Measurements from ENCODE around the gene XPO1. TPM values are rescaled to one million over a fixed set of nuclear protein-coding genes. Genes with fewer than 3 reads are reported as not detected.
"Not testable (repeated sequence)": the region's sequence is repeated elsewhere in the genome, so short reads cannot be mapped to it uniquely, and the experiment has no call there.

XPO1 gene
- total RNA-seq, 2 experiments from 2014 or later, result 198 to 203 TPM

- ATAC-seq (no peak), DNase-seq (no peak)
- Mint-ChIP-seq H3K4me3 (no peak overlapping the region), H3K9me3 (ENCODE audit: low read depth) (no peaks in the 10 kb centered on the region), H3K27me3 (no peaks in the 10 kb centered on the region), H3K27ac (no peak overlapping the region), H3K4me1 (peaks cover 7% of the 10 kb centered on the region), H3K36me3 (no peaks in the 10 kb centered on the region)
- CTCF ChIA-PET, result no interaction called here
Observed at GRCh38 chr2:61543062-61543461, 4.9 kb upstream of the XPO1 start.

DNA sequence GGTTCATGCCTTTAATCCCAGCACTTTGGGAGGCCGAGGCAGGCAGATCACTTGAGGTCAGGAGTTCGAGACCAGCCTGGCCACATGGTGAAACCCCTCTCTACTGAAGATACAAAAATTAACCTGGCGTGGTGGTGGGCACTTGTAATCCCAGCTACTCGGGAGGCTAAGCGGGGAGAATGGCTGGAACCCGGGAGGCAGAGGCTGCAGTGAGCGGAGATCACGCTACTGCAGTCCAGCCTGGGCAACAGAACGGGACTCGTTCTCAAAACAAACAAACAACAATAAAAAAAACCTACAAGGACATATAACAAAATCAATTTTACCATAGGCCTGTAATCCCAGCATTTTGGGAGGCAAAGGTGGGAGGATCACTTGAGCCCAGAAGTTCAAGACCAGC lies 2.0 kb upstream of the XPO1 start:
- H3K4me3 Mint-ChIP-seq; ATAC-seq; H3K27ac Mint-ChIP-seq; DNase-seq; CTCF ChIA-PET; H3K27me3 Mint-ChIP-seq; H3K36me3 Mint-ChIP-seq; H3K9me3 Mint-ChIP-seq (ENCODE audit: low read depth): not testable (repeated sequence)
- H3K4me1 Mint-ChIP-seq, result peaks cover 11% of the 10 kb centered on the region

DNA sequence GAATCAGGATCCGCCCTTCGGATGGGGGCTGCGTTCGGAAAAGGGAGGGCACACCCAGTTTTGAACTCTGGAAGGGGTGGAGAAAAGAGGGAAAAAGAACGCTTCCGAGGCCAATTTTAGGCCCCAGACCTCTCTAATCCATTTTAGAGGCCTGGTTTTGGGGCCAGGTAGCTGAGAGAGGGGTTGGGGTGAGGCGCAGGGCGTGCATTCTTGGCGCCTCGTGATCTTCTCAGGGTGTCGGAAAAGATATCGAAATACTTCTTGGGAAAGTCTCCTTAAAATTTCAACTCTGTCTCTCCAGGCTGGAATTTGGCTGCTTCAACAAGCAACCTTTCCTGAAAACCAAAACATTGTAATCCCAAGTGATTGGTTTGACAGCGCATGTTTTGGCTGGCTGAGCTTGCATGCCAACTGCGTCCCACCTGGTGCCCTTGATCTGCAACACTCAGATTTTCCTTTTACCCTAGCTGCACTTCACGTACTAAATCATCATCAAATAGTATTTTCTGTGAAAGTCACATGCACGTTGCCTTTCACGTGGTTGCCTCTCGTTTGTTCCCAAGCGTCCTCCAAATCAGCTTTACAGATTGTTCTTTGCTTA lies 864 bp upstream of the XPO1 start:
- CTCF ChIA-PET, result interaction anchor here (0.5 to 1.8 kb wide), 5 partner anchors 18 to 316 kb away, joined by 3 to 7 read pairs (median 3); no protein-coding TSS in a partner anchor
- no peak for ATAC-seq
- H3K36me3 Mint-ChIP-seq, result peaks cover 10% of the 10 kb centered on the region
- H3K27ac Mint-ChIP-seq, result peak overlapping the region; percentile 100
- peak; percentile 68 for DNase-seq
- H3K4me1 Mint-ChIP-seq, result peaks cover 20% of the 10 kb centered on the region
- peak overlapping the region; percentile 99 for H3K4me3 Mint-ChIP-seq
- no peaks in the 10 kb centered on the region for H3K27me3 Mint-ChIP-seq
- no peaks in the 10 kb centered on the region for H3K9me3 Mint-ChIP-seq (ENCODE audit: low read depth)

DNA sequence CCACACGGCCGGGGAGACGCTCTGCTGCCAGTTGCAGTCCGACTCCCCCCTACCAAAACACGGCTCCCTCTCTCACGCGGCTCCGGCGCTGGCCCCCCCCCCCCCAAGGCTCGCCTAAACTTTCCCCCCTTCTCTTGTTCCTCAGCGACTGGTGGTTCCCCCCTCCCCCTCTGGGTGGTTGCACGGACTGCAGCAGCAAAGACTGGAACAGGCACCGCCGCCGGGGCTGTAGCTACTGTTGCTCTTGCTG lies 281 bp downstream of the XPO1 start:
- no peaks in the 10 kb centered on the region for H3K9me3 Mint-ChIP-seq (ENCODE audit: low read depth)
- ATAC-seq (no peak), DNase-seq (no peak)
- CTCF ChIA-PET, result interaction anchor here (1.0 to 2.2 kb wide), 4 partner anchors 17 to 133 kb away, joined by 3 to 7 read pairs (median 4); no protein-coding TSS in a partner anchor
- peaks cover 12% of the 10 kb centered on the region for H3K36me3 Mint-ChIP-seq
- peak overlapping the region; percentile 99 for H3K4me3 Mint-ChIP-seq
- no peaks in the 10 kb centered on the region for H3K27me3 Mint-ChIP-seq
- peaks cover 22% of the 10 kb centered on the region for H3K4me1 Mint-ChIP-seq
- peak overlapping the region; percentile 100 for H3K27ac Mint-ChIP-seq

DNA sequence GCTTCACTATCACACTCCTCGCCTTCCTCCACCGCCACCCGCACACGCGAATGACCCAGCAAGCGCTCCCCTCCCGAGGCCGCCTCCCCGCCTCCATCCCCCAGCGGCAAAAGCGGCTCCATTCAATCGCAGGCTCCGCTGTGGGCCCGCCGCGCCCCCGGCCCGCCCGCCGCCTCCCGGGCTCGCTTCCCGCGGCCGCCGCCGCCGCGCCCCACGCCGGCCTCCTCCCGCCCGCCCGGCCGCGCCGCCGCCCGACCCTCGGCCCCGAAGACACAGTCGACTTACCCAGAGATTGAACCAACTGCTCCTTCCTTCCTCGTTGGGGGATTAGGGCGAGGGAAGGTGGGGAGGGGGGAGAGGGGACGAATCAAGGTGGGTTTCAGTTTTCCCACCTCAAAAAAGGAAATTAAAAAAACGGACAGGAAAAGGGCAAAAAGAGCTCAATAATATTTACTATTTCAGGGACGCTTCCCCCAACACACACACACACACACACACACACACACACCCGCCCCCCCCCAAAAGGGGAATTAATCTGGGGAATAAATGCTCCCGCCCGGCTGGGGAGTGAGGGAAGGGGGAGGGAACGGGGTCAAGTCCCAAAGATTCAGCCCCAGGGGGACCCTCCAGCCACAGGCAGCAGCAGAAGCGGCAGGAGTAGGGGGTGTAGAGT lies 743 bp downstream of the XPO1 start:
- peaks cover 25% of the 10 kb centered on the region for H3K4me1 Mint-ChIP-seq
- DNase-seq (no peak), ATAC-seq (no peak)
- H3K27me3 Mint-ChIP-seq, result no peaks in the 10 kb centered on the region
- peak overlapping the region; percentile 99 for H3K4me3 Mint-ChIP-seq
- peaks cover 12% of the 10 kb centered on the region for H3K36me3 Mint-ChIP-seq
- H3K9me3 Mint-ChIP-seq (ENCODE audit: low read depth), result no peaks in the 10 kb centered on the region
- peak overlapping the region; percentile 100 for H3K27ac Mint-ChIP-seq
- CTCF ChIA-PET, result interaction anchor here (1.0 to 2.2 kb wide), 4 partner anchors 17 to 133 kb away, joined by 3 to 7 read pairs (median 4); no protein-coding TSS in a partner anchor

- CTCF ChIA-PET, result interaction anchor here (2.2 kb wide), 1 partner anchor 134 kb away, joined by 4 read pairs; no protein-coding TSS in a partner anchor
Observed at GRCh38 chr2:61536572-61537276, 1.4 kb downstream of the XPO1 start.

DNA sequence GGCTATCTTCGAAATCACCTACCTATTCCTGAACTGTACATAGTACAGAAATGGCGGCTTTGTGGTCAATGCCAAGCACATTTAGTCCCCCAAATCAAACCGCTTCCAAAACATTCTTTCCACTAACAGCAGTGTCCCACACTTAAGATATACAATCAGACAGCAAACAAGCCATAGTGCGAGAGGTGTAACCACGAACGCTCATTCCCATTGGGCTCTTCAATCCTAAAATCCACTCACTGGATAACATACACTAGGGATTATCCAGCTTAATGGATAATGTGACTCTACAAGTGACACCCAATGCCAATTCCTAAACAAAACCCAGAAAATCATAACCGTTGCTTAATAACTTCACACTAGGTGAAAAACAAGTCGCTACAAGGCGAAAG lies 2.0 kb downstream of the XPO1 start:
- CTCF ChIA-PET, result interaction anchor here (2.2 kb wide), 1 partner anchor 135 kb away, joined by 4 read pairs; no protein-coding TSS in a partner anchor
- peak overlapping the region; percentile 98 for H3K27ac Mint-ChIP-seq
- H3K27me3 Mint-ChIP-seq, result no peaks in the 10 kb centered on the region
- peak; percentile 49 for DNase-seq
- no peaks in the 10 kb centered on the region for H3K9me3 Mint-ChIP-seq (ENCODE audit: low read depth)
- H3K4me1 Mint-ChIP-seq, result peaks cover 33% of the 10 kb centered on the region
- peak overlapping the region; percentile 99 for H3K4me3 Mint-ChIP-seq
- ATAC-seq, result no peak
- H3K36me3 Mint-ChIP-seq, result peaks cover 19% of the 10 kb centered on the region

More at GRCh38 chr2:61536572-61537276, 1.4 kb downstream of the XPO1 start:
- Mint-ChIP-seq H3K9me3 (ENCODE audit: low read depth) (no peaks in the 10 kb centered on the region), H3K27ac (peak overlapping the region; percentile 98), H3K4me3 (peak overlapping the region; percentile 99), H3K36me3 (peaks cover 16% of the 10 kb centered on the region), H3K27me3 (no peaks in the 10 kb centered on the region), H3K4me1 (peaks cover 29% of the 10 kb centered on the region)
- ATAC-seq (peak; percentile 69), DNase-seq (peak; percentile 96)

- no peaks in the 10 kb centered on the region for H3K9me3 Mint-ChIP-seq (ENCODE audit: low read depth)
- ATAC-seq (no peak), DNase-seq (no peak)
- peak overlapping the region; percentile 99 for H3K4me3 Mint-ChIP-seq
- H3K27ac Mint-ChIP-seq, result peak overlapping the region; percentile 98
- no peaks in the 10 kb centered on the region for H3K27me3 Mint-ChIP-seq
- CTCF ChIA-PET, result interaction anchor here (0.9 kb wide), 1 partner anchor 67 kb away, joined by 3 read pairs; no protein-coding TSS in a partner anchor
- H3K36me3 Mint-ChIP-seq, result peaks cover 20% of the 10 kb centered on the region
- H3K4me1 Mint-ChIP-seq, result peaks cover 38% of the 10 kb centered on the region
Observed at GRCh38 chr2:61535449-61535848, 2.7 kb downstream of the XPO1 start.

DNA sequence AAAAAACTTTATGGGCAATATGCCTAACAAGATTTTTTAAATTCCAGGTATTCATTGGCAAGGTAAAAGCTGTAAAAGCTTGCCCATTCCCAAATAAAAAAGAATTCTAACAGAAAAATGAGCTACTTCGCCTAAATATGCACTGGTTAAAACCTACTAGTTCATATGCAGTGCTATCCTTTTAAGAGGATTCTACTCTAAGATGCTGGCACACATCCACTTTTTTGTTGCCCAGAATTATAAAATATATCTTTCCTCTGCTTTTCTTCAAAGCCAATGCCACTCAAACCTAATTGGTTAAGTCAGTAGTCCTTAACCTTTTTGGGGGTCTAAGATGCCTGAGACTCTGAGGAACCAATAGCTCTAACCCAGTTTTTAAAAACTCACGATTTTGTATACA lies 3.2 kb downstream of the XPO1 start:
- no peaks in the 10 kb centered on the region for H3K9me3 Mint-ChIP-seq (ENCODE audit: low read depth)
- H3K4me3 Mint-ChIP-seq, result peak overlapping the region; percentile 99
- peaks cover 43% of the 10 kb centered on the region for H3K4me1 Mint-ChIP-seq
- H3K27ac Mint-ChIP-seq, result peak overlapping the region; percentile 98
- H3K27me3 Mint-ChIP-seq, result no peaks in the 10 kb centered on the region
- CTCF ChIA-PET, result interaction anchor here (0.6 to 0.9 kb wide), 2 partner anchors 67 to 88 kb away, joined by 3 read pairs; no protein-coding TSS in a partner anchor
- ATAC-seq (no peak), DNase-seq (no peak)
- peaks cover 23% of the 10 kb centered on the region for H3K36me3 Mint-ChIP-seq

DNA sequence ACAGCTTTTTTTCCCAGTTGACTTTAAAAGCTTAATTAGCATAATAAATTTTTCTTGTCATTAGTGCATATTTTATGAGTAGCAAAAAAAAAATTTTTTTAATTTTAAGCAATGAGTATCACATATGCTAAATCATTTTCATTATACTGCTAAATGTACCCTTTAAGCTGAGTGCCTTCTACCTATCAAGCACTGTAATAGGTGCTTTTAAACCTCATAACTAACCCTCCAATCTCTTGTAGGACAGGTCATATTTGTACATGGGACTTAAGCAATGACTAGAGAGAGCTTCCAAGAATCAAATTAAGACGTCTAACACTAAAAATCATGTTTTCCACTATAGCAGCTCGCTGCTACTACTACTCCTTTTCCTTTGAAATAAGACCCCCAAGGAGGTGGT lies 7.4 kb downstream of the XPO1 start:
- Mint-ChIP-seq H3K9me3 (ENCODE audit: low read depth) (no peaks in the 10 kb centered on the region), H3K4me1 (peaks cover 55% of the 10 kb centered on the region), H3K36me3 (peaks cover 30% of the 10 kb centered on the region), H3K4me3 (no peak overlapping the region), H3K27me3 (no peaks in the 10 kb centered on the region), H3K27ac (no peak overlapping the region)
- CTCF ChIA-PET, result no interaction called here
- ATAC-seq (no peak), DNase-seq (no peak)

DNA sequence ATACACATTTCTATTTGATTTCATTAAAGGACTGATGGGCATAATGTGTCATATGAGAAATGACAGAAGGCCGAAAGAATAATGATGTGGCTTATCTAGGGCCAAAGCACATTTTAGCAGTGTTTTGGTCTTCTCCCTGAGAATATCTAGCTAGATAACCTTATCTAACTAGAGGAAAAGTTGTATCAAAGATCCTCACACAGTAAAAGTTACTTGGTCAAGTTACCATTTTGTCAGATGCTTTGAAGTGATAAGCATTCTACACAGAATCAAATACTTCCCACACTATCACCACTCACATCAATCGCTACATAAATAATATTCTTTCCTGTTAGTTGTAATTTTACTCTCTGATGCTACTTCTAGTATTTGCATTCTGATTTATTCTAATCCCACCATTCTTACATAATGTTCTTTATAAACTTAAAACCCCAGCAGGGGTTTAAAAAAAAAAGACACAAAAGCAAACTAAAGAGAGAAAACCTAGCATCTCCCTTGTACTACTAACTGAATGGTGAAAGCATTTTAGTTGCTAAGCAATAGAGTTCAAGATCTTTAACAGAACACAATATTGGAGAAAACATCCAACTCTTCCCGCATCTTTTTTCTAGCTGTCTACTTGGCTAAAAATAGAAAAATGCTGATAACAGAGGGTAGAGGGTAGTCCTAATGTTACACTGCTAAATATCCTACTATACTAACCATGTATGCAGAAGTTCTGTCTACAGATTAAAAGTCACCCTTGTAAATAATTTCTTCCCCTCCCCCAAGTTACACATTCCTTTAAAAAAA lies 8.0 kb downstream of the XPO1 start:
- H3K4me3 Mint-ChIP-seq, result no peak overlapping the region
- H3K36me3 Mint-ChIP-seq, result peaks cover 30% of the 10 kb centered on the region
- DNase-seq (no peak), ATAC-seq (no peak)
- no peaks in the 10 kb centered on the region for H3K9me3 Mint-ChIP-seq (ENCODE audit: low read depth)
- H3K4me1 Mint-ChIP-seq, result peaks cover 53% of the 10 kb centered on the region
- H3K27ac Mint-ChIP-seq, result no peak overlapping the region
- H3K27me3 Mint-ChIP-seq, result no peaks in the 10 kb centered on the region
- CTCF ChIA-PET, result no interaction called here

DNA sequence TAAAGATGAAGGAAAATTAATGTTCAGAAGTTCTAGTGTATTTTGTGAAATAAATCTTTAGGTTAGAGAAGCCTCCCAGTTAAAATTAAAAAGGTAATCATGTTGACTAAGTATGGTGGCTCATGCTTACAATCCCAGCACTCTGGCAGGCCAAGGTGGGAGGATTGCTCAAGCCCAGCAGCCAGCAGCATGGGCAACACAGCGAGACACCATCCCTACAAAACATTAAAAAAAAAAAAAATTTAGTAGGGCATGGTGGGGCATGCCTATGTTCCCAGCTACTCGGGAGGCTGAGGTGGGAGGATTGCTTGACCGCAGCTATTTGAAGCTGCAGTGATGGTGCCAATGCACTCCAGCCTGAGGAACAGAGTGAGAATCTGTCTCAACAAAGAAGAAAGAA lies 17.9 kb downstream of the XPO1 start:
- Mint-ChIP-seq H3K27me3 (no peaks in the 10 kb centered on the region), H3K4me3 (no peak overlapping the region), H3K9me3 (ENCODE audit: low read depth) (no peaks in the 10 kb centered on the region), H3K4me1 (peaks cover 28% of the 10 kb centered on the region), H3K36me3 (peaks cover 45% of the 10 kb centered on the region), H3K27ac (no peak overlapping the region)
- DNase-seq (no peak), ATAC-seq (no peak)
- CTCF ChIA-PET, result interaction anchor here (0.7 to 1.9 kb wide), 2 partner anchors 18 to 390 kb away, joined by 3 to 5 read pairs; partner anchors contain the start of gene XPO1

DNA sequence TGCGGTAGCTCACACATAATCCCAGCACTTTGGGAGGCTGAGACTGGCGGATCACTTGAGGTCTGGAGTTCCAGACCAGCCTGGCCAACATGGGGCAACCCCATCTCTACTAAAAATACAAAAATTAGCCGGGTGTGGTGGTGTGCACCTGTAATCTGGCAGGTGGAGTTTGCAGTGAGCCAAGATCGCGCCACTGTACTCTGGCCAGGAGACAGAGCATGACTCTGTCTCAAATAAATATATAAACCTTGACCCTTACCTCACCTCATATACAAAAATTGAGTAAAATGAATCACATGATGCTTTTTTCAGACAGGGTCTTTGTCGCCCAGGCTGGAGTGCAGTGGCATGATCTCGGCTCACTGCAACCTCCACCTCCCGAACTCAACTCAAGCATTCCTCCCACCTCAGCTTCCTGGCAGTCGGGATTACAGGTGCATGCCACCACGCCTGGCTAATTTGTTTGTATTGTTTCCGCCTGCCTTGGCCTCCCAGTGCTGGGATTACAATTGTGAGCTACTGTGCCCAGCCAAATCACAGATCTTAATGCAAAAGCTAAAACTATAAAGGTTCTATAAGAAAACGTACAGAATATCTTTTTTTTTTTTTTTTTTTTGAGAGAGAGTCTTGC lies 25.3 kb downstream of the XPO1 start:
- Mint-ChIP-seq H3K27me3 (no peaks in the 10 kb centered on the region), H3K4me1 (peaks cover 8% of the 10 kb centered on the region), H3K27ac (no peak overlapping the region), H3K9me3 (ENCODE audit: low read depth) (no peaks in the 10 kb centered on the region), H3K4me3 (no peak overlapping the region), H3K36me3 (peaks cover 52% of the 10 kb centered on the region)
- CTCF ChIA-PET, result no interaction called here
- no peak for DNase-seq
- ATAC-seq, result no peak

Measured in activated CD8-positive, alpha-beta memory T cell treated with anti-CD3 and anti-CD28 coated beads, Interleukin-2, amount 10 ng/mL, durations not matched to agents 7 days and 5 days (primary cell).